GM19467 (cell line): ENCODE measurements around the gene STAG1.
"Not testable (repeated sequence)": the region's sequence is repeated elsewhere in the genome, so short reads cannot be mapped to it uniquely, and the experiment has no call there.

Source experiments
- ATAC-seq: cut with Tn5 transposase; IDR thresholded peaks from one replicate; pipeline ENCODE4 v1.9.1; 2021; ENCODE audit warnings: mild to moderate bottlenecking, moderate library complexity; ENCODE audit not compliant: unreplicated experiment

STAG1 gene

DNA sequence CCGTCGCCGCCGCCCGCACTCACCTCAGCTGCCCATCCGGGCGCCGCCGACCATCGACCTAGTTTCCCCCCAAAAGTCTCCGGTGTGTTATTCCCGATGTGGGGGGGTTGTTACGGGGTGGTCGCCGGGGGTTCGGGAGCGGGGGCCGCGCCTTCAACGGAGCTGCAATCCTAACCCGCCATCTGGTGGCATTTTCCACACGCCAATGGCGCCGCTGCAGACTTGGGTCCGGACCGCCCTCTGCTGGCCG, at the start of gene STAG1:
STAG1 (minus strand) TSS at position 207 of the 250 bp plus-strand sequence. CDS start 121,480 bp downstream, outside the sequence.
- no peak for ATAC-seq

DNA sequence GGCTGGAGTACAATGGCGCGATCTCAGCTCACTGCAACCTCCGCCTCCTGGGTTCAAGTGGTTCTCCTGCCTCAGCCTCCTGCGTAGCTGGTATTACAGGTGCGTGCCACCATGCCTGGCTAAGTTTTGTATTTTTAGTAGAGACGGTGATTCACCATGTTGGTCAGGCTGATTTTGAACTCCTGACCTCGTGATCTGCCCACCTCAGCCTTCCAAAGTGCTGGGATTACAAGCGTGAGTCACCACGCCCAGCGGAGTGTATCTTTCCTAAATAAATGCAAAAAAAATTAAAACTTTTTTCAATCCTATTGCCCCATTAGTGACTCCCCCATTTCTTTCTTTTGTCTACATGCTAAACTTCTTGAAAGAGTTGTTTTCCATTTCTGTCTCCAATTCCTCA, 49.0 kb upstream of the STAG1 start:
- not testable (repeated sequence) for ATAC-seq

DNA sequence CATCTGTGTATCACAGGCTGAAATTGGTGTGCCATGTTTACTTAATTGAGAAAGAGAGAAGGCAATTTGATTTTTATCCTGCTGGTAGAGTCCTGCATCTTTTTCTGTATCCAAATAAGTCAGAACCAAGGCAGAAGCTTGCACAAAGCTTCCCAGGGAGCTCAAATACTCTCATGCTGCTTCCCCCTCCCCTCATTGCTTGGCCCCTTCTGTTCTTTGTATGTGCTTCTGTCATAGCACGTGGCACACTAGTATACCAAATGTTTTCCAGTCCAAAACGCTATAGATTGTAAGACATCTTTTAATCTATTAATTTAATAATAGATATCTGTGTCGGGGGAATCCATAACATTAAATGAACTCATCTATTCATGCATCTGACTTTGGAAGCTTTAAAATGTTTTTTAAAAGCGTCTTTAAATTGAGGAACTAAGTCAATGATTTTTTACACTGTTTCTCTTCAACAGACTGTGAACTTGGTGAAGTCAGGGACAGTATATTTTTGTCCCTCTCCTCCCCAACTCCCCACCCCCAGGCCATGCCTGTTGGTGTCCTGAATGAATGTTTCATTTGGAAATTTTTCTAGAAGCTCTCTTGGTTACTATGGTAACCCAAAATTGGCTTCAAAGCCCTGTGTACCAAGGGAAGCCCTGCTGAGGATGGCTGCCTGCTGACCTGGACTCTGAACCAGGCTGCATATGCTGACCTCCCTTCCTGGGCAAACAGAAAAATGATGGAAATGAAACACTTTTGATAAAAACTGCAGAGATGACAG, 40.6 kb upstream of the STAG1 start:
- ATAC-seq = no peak

GRCh38 chr3:136790786-136791185, 38.6 kb upstream of the STAG1 start:
- no peak for ATAC-seq

- ATAC-seq = no peak
These were observed 37.8 kb upstream of the STAG1 start for GRCh38 chr3:136789976-136790375.

- ATAC-seq = no peak
These were observed 36.0 kb upstream of the STAG1 start for GRCh38 chr3:136788154-136788553.

DNA sequence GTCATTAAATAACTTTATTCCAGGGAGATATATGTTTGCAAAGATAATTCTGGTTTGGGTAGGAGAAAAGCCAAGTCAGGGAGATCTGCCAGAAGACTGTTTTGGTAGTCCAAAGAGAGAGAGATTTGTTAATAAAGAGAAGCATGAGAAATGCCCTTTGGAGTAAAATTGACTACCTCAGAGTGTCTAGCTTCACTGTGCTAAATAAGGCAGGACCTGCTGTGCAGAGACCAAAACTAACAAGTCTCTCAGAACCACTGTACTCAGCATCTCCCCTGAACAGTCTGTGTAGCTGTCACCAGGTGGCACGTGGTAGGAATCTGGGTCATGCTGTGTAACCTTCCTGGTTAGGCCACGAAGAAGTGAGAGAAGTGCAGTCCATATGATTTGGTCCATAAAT, 35.2 kb upstream of the STAG1 start:
- peak; percentile 86 for ATAC-seq

GRCh38 chr3:136783708-136784191, 31.6 kb upstream of the STAG1 start:
- no peak for ATAC-seq

- ATAC-seq = no peak
These were observed 28.6 kb upstream of the STAG1 start for GRCh38 chr3:136780741-136781140.

- no peak for ATAC-seq
These were observed 26.7 kb upstream of the STAG1 start for GRCh38 chr3:136778865-136779264.

GRCh38 chr3:136772709-136773108, 20.5 kb upstream of the STAG1 start:
- ATAC-seq = no peak

DNA sequence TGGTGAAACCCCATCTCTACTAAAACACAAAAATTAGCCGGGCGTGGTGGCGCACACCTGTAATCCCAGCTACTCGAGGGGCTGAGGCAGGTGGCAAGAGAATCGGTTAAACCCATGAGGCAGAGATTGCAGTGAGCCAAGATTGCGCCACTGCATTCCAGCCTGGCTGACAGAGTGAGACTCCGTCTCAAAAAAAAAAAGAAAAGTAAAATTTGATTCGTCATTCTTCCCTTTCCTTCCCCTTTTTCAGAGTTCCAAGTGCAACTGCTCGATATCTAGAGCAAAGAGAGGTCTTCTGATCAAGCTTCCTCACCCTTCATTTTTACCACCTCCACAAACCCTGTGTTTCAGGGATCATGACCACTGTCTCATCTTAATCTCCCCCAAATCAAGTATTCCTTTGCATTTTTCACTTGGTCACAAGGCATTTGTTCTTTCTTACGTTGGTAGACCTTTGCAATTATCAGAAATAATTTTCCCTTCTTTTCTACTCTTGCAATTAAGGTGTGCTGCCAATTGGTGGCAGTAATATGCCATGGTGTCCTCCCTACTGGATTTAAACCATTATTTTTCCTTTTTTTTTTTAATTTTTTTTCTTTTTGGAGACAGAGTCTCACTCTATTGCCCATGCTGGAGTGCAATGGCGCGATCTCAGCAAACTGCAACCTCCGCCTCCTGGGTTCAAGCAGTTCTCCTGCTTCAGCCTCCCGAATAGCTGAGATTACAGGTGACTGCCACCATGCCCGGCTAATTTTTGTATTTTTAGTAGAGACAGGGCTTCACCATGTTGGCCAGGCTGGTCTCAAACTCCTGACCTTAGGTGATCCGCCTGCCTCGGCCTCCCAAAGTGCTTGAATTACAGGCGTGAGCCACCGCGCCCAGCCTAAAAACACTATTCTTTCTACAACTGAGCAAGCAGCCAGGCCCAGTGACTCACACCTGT, 6.3 kb upstream of the STAG1 start:
- ATAC-seq = not testable (repeated sequence)

DNA sequence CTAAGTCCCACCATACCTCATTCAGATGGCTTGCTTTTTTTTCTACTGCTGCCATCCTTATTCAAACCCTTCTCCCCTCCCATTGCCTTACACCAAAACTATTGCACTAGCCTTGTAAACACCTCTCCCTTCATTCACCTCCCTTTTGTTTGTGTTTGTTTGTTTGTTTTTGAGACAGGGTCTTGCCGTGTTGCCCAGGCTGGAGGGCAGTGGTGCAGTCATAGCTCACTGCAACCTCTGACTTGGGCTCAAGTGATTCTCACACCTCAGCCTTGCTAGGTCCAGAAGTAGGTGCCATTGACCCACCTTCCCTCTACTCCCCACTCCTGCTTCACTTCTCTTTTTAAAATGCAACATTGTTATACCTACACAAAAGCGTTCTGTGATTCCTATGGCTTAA, 3.0 kb upstream of the STAG1 start:
- ATAC-seq = no peak

DNA sequence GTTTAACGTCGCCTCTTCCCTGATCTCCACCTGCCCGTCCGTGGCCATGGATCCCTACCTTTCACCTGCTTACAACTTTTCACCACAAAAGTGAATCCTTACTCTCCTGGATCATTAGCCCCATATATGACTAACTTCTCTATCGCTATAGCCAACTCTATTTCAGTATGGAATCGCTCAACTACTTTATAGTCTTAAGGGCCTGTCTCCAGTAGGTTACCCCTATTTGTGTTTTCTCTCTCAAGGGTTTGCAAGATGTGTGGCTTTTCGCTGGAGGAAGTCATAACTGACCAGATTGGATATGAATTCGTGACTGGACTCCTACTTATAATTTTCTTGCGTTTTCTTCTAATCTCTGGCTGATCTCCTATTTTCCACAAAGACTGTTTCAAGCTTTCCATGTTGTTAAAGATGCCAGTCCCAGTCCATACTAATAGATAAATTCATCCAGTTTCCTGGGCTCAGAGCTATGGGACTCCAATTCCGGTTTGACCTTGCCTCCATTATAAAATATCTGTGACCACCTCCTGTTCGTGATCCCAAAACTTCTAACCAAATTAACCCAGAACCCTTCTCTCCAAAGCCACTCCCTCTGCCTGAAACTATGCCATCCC, 1.3 kb upstream of the STAG1 start:
- no peak for ATAC-seq

DNA sequence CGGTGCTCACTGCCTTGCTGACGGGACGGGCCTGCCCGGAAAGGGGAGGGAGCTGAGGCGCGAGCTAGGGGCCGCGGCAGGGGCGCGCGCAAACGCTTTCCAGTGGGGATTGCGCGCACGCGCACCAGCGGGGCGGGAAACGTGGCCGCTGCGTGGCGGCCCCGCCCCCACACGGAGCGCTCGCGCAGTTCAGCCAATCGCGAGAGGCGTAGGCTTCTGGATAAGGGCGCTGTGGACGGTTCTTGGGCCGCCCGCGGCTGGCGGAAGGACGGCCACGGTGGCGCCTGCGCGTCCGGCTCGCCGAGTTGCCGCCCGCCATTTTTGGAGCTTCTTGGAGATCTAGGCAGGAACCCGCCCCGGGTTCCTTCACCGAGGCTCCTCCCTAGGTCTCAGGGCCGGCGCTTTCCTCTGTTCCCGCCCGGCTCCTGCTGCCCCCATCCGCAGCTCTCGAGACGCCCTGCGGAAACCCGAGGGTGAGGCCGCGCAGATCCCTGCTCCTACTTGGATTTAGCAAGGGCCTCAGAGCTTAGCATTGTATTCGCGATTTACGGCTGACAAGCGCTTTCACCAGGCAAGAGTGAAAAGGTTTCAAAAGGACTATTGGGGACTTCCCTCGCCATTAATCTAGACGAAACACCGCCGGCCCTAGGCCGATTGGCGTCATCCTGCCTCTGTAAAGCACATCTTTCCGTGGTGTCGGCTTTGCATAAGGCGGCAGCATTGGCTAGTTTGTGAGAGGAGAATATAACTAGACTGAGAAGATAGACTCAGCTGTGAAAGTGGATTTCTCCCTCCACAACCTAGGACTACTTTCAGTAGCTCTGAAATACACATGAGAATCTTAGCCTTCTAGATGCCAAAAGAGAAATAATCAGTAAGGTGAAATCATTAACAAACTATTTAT, 496 bp upstream of the STAG1 start:
- peak; percentile 86 for ATAC-seq

- peak; percentile 5 for ATAC-seq
These were observed 634 bp downstream of the STAG1 start for GRCh38 chr3:136751316-136752171.

DNA sequence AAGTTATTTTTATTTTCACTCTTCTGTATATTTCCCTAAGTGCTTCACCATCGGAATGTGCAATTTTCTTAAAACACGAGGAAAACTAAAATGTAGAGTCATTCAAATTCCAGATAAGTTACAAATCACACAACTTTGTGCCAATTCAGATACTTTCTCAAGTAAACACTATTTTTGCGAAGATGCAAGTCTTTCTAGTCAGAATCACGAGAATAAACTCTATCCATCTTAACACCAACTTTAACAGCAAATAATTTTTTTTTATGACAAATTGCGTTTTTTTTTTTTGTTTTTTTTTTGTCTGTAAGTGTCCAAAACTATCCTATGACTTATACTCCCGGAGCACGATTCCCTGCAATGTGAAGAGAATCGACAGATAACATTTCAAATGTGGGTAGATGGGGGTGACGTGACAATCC, 1.3 kb downstream of the STAG1 start:
- ATAC-seq = no peak

GRCh38 chr3:136750209-136750896, 1.8 kb downstream of the STAG1 start:
- ATAC-seq = no peak

GRCh38 chr3:136749602-136750001, 2.6 kb downstream of the STAG1 start:
- ATAC-seq = not testable (repeated sequence)
